Astrocyte of the cerebellum (primary cell): ENCODE results near the gene PLOD1.

Source experiments
- DNase-seq: peaks from one replicate; pipeline ENCODE4 v3.0.0-alpha.2; 2011; ENCODE audit warnings: low read depth
- H3K4me3 ChIP-seq: 2 replicates; pipeline ENCODE4 v1.5.1; 2011; ENCODE audit warnings: mild to moderate bottlenecking, low read depth, low read length, moderate library complexity
- in situ Hi-C: cut with HindIII; loops from 2 replicates; pipeline ENCODE4 v1.10.0; 2017; ENCODE audit warnings: low sequenced_read_pairs
- TF ChIP-seq, protein P1 (sequence below): IDR thresholded peaks from 2 replicates; pipeline ENCODE4 v1.5.1; 2012; ENCODE audit warnings: low read length, low read depth, moderate library complexity, mild to moderate bottlenecking; ENCODE audit errors: missing control alignments

Gene PLOD1

DNA sequence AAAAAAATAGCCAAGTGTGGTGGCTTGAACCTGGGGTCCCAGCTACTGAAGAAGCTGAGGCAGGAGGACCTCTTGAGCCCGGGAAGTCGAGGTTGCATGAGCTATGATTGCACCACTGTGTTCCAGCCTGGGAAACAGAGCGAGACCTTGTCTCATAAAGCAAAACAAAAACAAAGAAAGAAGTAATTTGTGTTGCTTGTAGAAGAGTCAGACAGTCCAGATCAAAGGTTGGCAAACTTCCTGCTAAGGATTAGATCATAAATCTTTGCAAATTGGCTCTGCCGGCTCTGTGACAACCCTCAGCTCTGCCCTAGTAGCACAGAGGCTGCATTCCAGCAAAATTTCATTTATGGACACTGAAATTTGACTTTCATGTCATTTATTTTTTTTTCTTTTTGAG is 26.7 kb downstream of the PLOD1 start:
- in situ Hi-C loops = no loop called here
- TF ChIP-seq, protein P1, sequence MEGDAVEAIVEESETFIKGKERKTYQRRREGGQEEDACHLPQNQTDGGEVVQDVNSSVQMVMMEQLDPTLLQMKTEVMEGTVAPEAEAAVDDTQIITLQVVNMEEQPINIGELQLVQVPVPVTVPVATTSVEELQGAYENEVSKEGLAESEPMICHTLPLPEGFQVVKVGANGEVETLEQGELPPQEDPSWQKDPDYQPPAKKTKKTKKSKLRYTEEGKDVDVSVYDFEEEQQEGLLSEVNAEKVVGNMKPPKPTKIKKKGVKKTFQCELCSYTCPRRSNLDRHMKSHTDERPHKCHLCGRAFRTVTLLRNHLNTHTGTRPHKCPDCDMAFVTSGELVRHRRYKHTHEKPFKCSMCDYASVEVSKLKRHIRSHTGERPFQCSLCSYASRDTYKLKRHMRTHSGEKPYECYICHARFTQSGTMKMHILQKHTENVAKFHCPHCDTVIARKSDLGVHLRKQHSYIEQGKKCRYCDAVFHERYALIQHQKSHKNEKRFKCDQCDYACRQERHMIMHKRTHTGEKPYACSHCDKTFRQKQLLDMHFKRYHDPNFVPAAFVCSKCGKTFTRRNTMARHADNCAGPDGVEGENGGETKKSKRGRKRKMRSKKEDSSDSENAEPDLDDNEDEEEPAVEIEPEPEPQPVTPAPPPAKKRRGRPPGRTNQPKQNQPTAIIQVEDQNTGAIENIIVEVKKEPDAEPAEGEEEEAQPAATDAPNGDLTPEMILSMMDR = no peak
- H3K4me3 ChIP-seq = no peak overlapping the region
- DNase-seq = no peak

DNA sequence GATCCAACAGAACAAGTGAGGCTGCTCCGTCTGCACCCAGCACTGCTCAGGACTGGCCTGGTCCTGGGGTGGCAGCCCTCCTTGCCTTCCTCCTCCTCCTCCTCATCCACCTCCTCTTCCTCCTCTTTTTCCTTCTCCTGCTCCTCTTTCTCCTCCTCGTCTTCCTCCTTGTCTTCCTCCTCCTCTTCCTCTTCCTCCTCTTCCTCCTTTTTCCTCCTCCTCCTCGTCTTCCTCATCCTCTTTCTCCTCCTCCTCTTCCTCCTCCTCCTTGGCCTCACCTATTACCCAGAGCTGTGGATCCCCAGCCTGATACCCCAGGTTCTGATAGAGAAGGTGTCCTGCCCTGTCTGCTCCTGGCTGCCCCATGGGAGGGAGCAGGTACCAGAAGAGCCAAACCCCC is 29.1 kb downstream of the PLOD1 start:
- DNase-seq = no peak
- in situ Hi-C loops = no loop called here
- TF ChIP-seq, protein P1 = no peak
- H3K4me3 ChIP-seq = no peak overlapping the region

DNA sequence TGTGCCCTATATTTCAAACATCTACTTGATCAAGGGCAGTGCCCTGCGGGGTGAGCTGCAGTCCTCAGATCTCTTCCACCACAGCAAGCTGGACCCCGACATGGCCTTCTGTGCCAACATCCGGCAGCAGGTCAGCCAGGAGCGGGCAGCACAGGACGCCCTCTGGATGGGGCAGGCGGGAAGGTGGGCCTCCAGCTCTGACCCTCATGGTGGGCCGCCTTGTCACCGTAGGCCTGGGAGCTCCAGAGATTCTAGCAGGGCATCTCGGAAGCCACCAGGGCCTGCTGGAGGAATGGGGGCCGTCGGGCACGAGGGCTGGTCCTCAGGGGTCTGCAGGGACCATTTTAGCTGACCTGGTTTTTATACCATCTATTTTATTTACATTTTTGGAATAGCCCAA is 30.1 kb downstream of the PLOD1 start:
- no peak overlapping the region for H3K4me3 ChIP-seq
- in situ Hi-C loops = no loop called here
- DNase-seq = no peak
- TF ChIP-seq, protein P1 = no peak

DNA sequence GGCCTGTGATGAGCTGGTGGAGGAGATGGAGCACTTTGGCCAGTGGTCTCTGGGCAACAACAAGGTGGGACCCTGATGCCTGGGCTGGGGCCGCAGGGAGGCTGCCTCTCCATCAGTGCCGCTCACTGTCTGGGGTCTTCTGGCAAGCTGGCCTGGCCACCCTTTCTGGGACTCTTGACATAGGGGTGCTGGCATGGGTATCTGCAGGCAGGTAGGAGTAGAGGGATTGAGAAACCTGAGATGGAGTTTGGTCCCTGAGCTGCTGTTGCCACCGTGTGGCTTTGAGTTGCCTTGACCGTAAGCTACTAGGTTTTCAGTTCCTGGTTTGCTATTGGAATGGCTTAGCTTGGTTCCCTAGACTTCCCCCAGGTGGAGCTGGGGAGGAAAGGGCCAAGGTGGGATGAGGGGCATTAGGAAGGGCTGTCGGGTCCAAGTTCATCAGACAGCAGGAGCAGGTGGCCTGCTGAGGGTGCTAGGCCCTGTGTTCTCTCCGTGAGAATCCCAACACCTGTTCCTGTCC is 32.6 kb downstream of the PLOD1 start:
- TF ChIP-seq, protein P1 = peak; percentile 59
- no peak overlapping the region for H3K4me3 ChIP-seq
- peak; percentile 15 for DNase-seq
- in situ Hi-C loops = no loop called here

DNA sequence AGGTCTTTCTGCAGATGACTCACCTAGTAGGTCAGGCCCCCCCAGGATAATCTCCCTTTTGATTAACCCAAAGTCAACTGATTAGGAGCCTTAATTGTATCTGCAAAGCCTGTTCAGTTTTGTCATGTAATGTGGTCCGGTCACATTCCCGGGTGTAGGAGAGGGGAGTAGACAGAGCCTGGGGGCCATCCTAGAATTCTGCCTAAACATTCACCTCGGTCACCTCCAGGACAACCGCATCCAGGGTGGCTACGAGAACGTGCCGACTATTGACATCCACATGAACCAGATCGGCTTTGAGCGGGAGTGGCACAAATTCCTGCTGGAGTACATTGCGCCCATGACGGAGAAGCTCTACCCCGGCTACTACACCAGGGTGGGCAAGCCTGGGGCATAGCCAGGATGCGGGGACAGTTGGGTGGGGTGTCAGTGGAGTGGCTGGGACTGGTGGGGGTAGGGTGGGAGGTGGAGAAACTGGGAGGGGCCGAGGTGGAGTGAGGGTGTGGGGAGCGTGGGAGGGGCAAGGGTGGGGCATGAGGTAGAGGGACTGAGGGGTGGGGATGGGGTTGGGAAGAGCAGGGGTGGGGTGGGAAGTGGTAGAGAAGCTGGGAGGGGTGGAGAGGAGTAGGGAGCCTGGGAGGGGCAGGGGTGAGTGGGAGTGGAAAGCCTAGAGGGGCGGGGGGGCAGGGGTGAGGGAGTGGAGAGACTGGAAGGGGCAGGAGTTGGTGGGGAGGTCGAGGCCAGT is 36.1 kb downstream of the PLOD1 start:
- in situ Hi-C loops = no loop called here
- DNase-seq = no peak
- TF ChIP-seq, protein P1 = no peak
- H3K4me3 ChIP-seq = no peak overlapping the region

DNA sequence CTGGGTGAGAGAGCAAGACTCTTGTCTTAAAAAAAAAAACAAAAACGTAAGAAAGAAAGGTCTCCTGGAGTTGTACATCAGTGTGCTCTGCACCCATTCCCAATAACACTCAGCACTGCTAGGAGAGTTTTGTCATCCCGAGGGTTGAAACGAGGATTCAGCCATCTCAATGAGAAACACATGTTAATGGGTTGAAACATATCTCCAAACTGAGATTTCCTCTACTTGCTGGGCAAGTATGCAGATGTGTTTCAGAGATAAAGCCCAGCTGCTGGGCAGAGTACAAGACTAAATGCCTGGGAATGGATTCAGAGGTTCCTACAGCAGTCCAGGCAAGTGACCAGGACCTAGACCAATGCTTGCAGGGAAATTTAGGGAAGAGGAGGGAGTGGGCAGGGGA is 43.1 kb downstream of the PLOD1 start:
- no peak overlapping the region for H3K4me3 ChIP-seq
- TF ChIP-seq, protein P1 = no peak
- in situ Hi-C loops = no loop called here
- DNase-seq = no peak
